Esophagus muscularis mucosa (tissue), 3 donors: ENCODE results near the gene ASTN2.

ENCODE experiments used
- POLR2A ChIP-seq: fragments of 450-650 bp; IDR thresholded peaks from one replicate; pipeline ENCODE4 v1.6.1; 2017; ENCODE audit warnings: antibody characterized with exemption, moderate library complexity, mild to moderate bottlenecking, low read depth
- POLR2AphosphoS5 ChIP-seq, 2 donors: sonication (generic); formaldehyde crosslinking; IDR thresholded peaks; one replicate each; pipeline ENCODE4 v1.6.1; 2017; ENCODE audit warnings: antibody characterized with exemption in 2 of 2
- TF ChIP-seq, protein P1 (sequence below), 3 experiments: fragments of 200-600 bp in 2 of 3; fragments of 450-650 bp in 1 of 3; sonication (generic) in 2 of 3; IDR thresholded peaks; one replicate each; pipeline ENCODE4 v1.5.1; 2017 to 2019; ENCODE audit warnings: antibody characterized with exemption in 3 of 3, mild to moderate bottlenecking in 2 of 3, moderate library complexity in 1 of 3

- TF ChIP-seq, protein P1, sequence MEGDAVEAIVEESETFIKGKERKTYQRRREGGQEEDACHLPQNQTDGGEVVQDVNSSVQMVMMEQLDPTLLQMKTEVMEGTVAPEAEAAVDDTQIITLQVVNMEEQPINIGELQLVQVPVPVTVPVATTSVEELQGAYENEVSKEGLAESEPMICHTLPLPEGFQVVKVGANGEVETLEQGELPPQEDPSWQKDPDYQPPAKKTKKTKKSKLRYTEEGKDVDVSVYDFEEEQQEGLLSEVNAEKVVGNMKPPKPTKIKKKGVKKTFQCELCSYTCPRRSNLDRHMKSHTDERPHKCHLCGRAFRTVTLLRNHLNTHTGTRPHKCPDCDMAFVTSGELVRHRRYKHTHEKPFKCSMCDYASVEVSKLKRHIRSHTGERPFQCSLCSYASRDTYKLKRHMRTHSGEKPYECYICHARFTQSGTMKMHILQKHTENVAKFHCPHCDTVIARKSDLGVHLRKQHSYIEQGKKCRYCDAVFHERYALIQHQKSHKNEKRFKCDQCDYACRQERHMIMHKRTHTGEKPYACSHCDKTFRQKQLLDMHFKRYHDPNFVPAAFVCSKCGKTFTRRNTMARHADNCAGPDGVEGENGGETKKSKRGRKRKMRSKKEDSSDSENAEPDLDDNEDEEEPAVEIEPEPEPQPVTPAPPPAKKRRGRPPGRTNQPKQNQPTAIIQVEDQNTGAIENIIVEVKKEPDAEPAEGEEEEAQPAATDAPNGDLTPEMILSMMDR (IDR thresholded peaks at IDR 0.05) = no peak
- no peak for TF ChIP-seq POLR2A
- no peak for TF ChIP-seq POLR2AphosphoS5 (IDR thresholded peaks at IDR 0.05)
These were observed 725.3 kb downstream of the ASTN2 start for GRCh38 chr9:116689486-116690032.
